GM21423 (cell line): Measurements from ENCODE around the gene BRWD1.

Source experiments
- ATAC-seq: cut with Tn5 transposase; IDR thresholded peaks from one replicate; pipeline ENCODE4 v1.9.1; 2021; ENCODE audit warnings: mild to moderate bottlenecking, moderate library complexity; ENCODE audit not compliant: unreplicated experiment

Gene BRWD1

DNA sequence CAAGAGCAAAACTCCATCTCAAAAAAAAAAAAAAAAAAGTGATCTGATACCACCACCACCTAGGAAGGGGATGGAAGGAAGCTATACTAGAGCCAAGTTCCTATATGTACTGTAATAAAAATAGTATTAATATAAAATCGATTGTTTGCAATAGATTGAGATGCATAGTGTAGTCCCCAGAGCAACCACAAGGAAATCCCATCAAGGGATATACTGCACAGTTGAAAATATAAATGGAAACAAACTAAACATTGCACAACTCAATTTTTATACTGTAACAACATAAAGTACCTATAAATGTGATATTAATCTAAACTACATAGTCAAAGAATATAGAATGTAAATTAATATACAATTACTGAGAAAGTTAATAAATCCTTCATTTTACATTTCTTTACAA, 109.3 kb downstream of the BRWD1 start:
- ATAC-seq = no peak

- ATAC-seq = no peak
These were observed 114.6 kb downstream of the BRWD1 start for GRCh38 chr21:39198800-39199199.

GRCh38 chr21:39197448-39198233, 115.8 kb downstream of the BRWD1 start:
- no peak for ATAC-seq

DNA sequence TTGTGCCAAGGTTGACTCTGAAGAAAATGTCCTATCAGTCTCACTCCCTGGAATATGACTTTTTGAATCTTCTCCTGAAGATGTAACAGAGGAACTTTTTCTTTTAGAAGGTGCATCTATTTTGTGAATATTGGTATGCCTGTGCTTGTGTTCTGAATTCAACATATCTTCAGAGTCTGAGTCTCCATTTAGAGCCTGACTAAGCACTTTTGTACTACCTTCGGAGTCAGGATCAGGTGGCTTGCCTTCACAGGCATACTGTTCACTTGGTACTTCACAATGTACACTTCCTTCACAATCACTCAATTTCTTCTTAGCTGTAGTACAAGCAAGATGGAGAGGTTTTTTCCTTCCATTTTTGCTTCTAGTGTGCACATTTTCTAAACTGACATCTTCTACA, 116.6 kb downstream of the BRWD1 start:
- ATAC-seq = no peak

- no peak for ATAC-seq
These were observed 117.1 kb downstream of the BRWD1 start for GRCh38 chr21:39196310-39196709.

- ATAC-seq = no peak
These were observed 120.1 kb downstream of the BRWD1 start for GRCh38 chr21:39193380-39193779.

DNA sequence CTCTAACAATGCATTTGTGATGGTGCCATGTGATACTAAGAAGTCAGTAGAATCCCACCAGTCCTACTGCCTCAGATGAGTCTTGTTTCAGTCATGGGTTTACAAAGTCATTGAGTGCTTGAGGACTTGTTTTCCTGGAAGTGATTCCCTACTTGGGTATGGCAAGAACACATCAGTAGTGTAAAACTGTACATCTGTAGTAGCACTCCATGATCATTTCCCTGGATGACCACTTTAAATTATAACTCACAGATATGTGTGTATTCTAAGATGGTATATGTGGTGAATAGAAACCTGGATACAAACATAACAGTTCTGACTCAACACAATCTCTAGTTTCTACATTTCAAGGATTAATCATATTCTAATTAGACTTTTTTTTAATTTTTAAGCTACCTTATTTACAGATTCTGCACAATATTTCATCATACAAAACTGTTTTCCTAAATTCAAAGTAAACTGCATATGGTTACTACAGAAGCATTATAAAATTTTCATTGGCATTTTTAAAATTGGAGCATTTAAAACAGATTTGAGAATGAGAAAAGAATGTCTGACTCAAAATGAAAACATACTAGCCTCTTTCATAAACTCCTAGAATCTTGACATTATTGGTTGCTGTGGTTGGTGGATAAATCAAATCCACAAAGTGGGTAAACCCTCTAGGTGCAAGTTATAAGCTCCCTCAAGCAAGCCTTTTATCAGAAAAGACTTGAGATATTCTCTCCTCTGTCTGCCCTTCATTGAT, 123.4 kb downstream of the BRWD1 start:
- ATAC-seq = no peak

- ATAC-seq = no peak
These were observed 124.8 kb downstream of the BRWD1 start for GRCh38 chr21:39188521-39189139.

DNA sequence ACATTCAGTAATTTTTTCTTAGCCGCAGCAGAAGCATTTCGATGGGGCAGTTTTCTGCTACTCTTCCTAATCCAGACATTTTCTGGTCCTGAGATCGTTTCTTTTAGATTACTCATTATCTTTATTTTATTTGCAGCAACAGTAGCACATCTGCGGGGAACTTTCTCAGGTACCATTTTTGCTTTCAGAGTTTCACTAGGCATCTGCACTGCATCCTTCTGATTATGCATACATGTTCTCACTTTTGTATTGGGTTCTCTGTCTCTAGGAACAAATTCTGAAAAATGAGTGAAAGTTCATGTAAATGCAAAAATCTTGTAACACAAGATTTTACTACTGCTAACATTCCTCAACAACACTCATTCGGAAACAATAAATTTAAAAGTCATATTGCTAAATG, 126.3 kb downstream of the BRWD1 start:
- ATAC-seq = no peak

DNA sequence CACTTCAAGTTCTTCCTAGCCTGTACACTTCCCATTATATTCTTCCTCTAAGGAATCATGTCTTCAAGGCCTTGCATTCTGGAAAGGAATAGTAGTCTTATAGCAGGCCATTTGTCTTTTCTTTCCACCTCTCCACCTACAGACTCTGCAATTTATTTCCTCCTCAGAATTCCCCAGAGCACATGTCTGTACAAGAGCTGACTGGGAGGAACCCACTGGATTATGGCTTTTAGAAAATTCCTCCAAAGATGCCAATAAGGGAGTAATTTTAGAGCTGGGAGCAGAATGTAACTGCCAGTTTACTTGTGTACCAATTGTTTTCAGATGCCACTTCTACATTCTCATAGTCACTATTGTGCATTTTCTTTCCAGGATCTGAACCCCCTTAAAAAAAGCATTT, 126.8 kb downstream of the BRWD1 start:
- no peak for ATAC-seq

GRCh38 chr21:39185157-39185556, 128.3 kb downstream of the BRWD1 start:
- ATAC-seq = no peak

DNA sequence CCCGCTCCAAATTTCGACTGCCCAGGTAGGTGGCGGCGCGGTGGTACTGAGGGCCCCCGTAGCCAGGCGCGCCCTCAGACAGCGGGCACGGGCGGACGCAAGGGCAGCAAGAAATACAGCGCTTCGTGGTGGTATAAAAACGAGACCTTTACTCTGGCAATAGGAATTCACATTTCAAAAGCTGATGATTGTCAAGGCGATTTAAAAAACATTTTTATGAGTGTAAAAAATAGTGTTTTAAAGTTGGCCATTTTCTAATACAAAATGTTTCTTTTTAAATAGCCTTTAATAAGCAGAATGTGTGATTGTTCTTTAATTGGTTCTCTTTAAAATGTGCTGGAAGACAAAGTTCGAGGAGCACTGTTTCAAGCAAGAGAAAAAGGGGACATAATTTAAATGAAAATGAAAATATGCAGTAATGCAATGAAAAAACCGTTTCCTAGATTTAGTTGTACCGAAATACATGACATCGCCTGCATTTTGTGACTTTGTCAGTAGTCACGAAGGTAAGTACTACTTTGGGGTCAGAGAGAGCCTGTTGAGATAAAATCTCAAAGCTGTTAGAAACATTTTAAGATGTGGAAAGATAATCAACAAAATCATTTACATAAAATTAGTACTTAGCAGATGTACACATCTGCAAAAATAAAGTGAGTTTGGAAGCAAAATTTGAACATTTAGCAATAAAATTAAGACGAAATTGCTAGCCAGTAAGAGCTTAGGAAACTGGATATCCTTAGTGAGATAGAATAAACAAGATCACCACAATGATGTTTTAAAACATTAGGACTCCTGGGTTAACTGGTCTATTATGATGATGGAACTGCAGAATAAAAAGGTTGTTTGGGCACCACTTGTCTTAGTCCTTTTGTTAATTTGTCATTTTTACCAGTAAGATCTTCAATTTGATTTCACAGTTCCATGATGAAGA, 129.1 kb downstream of the BRWD1 start:
- no peak for ATAC-seq

- ATAC-seq = peak; percentile 85
These were observed 130.0 kb downstream of the BRWD1 start, which contains the start of gene PSMG1 for GRCh38 chr21:39183272-39184049. Gene PSMG1 (minus strand): TSS chr21:39183451. CDS start chr21:39183385, 66 bp downstream.

DNA sequence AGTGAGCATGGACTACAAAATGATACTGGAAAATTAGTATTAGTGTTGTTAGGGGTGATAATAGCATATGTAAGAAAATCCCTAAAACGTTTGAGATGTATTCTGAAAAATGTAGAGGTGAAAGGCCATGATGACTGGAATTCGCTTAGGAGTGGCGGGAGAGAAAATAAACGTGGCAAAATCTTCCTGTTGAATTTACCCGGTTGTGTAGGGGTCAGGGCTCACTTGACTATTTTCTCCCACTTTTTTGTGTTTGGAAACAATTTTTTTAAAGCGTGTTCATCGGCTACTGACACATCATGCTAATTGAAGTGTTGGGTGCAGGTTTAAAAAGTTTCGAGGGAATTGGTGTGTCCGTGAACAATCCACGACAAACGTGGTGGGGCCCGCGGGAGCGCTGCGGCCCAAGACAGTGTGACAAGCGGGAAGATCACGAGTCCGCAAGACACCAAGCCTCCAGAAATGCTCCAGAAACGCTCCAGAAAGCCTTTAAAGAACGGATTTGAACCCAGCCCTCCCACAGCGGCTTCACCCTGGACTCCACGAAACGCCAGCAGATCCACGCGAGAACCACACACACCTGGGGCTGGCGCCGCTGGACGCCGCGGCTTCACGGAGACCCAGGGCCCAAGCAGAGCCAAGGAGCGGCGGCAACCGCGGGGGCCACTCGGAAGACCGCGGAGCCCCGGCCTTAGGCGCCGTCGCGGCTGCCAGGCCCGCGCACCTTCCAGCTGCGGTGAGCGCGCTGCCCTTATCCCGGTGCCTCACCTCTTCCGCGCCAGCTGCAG, 130.8 kb downstream of the BRWD1 start:
- no peak for ATAC-seq

GRCh38 chr21:39182016-39182415, 131.4 kb downstream of the BRWD1 start:
- ATAC-seq = no peak

DNA sequence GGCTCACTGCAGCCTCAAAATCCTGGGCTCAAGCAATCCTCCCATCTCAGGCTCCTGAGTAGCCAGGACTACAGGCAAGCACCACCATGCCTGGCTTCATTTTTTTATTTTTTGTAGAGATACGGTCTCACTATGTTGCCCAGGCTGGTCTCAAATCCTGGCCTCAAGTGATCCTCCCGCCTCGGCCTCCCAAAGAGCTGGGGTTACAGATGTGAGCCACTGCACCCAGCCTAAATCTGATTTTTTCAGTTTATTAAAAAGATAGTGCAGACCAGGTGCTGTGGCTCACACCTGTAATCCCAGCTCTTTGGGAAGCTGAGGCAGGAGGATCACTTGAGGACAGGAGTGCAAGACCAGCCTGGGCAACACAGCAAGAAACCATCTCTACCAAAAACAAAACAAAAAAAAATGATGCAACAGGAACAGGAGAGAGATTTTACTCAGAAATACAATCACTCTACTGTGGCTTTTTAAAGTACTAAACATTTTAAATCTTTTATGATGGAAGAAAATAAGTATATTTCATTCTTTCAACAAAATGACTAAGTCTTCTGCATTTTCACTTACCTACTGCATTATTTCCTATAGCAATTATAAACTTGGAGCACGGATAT, 132.1 kb downstream of the BRWD1 start:
- ATAC-seq = no peak

DNA sequence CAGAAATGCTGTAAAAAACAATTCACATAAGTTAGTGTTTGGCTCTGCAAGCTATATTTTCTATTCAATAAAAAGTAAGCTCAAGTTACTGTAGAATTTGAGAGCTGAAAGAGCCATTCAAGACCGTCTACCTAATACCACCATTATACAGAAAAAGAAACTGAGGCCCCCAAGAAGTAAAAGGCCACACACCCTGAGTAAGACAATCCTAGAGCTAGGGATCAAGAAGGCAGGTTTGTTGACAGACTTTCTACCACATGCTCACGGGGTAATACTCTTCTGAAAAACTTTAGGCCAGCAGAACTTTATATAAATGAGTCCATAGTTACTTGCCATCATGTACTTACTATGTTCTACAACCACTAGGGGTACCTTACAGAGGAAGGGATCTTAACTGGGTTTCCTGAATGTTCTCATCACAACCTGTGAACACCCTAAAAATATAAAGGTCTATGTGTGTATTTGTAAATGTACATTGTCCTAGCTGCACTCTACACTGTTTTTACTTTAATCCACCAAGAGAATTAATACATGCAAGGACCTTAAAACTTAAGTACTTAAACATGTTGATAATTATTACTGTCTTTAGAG, 132.9 kb downstream of the BRWD1 start:
- ATAC-seq = no peak

DNA sequence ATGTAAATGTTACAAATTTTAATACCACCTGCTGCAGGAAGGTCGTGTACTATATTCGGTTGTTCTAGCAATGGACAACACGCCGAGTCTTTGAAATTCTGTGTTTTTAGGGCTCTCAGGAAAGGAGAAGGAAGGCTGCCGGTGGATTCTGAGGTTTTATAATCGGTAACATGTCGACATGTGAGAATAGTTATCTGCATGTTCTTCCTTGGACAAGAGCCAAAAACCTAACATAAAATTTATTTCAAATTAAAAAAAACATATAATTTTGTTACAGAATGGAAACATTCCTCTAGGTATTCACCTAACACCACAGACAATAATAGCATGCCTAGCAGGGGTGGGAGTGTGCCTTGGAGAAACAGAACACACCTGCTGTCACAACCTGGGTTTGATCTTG, 135.0 kb downstream of the BRWD1 start:
- ATAC-seq = no peak
